Measurements from ENCODE around the gene INO80C. TPM values are rescaled to one million over a fixed set of nuclear protein-coding genes. Genes with fewer than 3 reads are reported as not detected.
"Not testable (repeated sequence)": the region's sequence is repeated elsewhere in the genome, so short reads cannot be mapped to it uniquely, and the experiment has no call there.

INO80C gene
- total and polyA plus RNA-seq, 5 donors from 2014 or later, result 20.2 to 27.6 (median 25.5) TPM

DNA sequence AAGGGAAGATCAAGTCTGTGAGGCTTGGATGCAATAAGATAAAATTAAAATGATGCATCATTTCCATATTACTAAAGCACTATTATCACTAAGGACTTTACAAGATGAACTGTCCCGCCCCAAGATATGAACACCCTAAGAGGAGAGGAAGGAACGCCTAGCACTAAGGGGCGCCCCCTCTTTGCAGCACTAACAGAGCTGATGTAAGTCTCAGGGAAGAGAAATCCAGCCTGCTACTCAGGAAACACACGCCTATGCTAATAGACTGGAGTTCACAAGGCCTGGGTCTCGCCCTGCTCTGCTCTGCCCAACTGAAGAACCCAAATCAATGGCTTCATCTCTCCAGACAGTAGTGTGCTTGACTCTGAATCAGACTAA is 6.1 kb downstream of the INO80C start:
- H3K27me3 Mint-ChIP-seq, result no peaks in the 10 kb centered on the region
- Histone ChIP-seq H3K36me3 (ENCODE audit: control insufficient read depth, insufficient read depth, low read length) (no peaks in the 10 kb centered on the region), H3K27ac (ENCODE audit: insufficient read depth, low read length, poor library complexity, severe bottlenecking) (no peak overlapping the region), H3K9me3 (ENCODE audit: control insufficient read depth in 2 of 2, low read length in 2 of 2) (no peaks in the 10 kb centered on the region), H3K4me3 (ENCODE audit: low read depth, low read length) (no peak overlapping the region), H3K27me3 (ENCODE audit: control insufficient read depth, insufficient read depth, low read length) (no peaks in the 10 kb centered on the region), H3K4me1 (ENCODE audit: control insufficient read depth, insufficient read depth, low read length, poor library complexity, severe bottlenecking) (peaks cover 3% of the 10 kb centered on the region)
- peaks cover 21% of the 10 kb centered on the region for H3K36me3 Mint-ChIP-seq
- DNase-seq (no peak), ATAC-seq (ENCODE audit: low read depth in 2 of 2) (no peak)
- peak overlapping the region in 1 of 3 donors; percentile 26 for H3K27ac Mint-ChIP-seq
- H3K9me3 Mint-ChIP-seq, result no peaks in the 10 kb centered on the region
- H3K4me1 Mint-ChIP-seq, result peaks cover 11 to 41% (median 30%) of the 10 kb centered on the region in 4 donors
- no peak overlapping the region for H3K4me3 Mint-ChIP-seq

DNA sequence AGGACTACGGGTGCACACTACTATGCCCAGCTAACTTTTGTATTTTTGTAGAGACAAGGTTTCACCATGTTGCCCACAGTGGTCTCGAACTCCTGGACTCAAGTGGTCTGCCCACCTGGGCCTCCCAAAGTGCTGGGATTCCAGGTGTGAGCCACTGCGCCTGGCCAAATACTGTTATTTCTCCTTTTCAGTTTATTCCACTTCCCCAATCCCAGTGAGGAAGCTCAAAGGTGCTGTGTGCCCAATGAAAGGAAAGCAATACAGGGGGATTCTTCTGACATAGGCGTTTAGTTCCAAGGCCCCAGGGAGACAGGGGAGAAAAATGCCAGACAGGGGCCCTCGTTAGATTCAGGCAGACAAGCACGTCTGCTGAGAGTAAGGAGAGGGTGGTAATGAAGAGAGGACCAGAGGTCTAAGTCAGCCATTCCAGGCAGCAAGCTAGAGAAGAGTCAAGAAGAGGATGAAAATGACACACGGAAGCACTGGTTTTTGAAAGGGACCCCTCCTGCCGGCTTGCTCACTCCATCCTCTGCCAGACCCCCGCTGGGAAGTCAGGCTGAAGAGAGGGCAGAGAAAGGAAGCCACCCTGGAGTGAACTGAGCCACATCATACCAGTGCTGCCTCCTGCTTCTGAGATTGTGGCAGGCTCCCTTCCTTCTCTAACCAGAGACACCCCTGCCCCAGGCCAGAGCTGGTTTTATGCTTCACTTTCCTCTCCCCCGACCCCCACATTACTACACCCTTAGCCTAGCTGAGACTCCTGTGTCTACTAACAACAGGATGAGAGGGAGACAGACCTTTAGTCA is 6.7 kb downstream of the INO80C start:
- peak overlapping the region in 1 of 3 donors; percentile 26 for H3K27ac Mint-ChIP-seq
- peak overlapping the region in 1 of 4 donors; percentile 5 for H3K4me3 Mint-ChIP-seq

DNA sequence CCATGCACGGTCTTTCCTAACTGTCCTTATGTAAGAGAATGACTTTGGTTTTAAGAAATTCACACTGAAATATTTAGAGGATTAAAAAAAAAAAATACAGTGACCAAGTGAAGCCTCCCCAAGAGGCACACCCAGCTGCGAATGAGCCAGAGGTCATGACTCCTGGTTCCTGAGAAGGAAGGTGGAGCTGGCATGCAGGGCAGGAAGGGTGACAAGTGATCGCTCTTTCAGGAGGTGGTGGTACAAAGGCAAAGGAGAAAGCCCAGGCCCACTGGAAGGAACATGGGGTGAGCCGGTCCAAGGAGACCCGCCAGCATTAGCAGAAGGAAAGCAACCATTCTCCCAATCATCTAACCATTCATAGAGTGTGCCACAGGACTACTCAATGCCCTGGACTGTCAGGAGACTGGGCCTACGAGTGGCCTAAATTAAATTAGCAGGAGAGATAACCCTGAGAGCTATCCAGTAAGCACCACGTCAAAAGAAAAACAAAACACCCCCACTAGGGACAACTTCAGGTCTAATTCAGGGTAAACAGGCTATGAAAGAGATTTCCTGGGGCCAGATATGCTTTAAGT is 7.8 kb downstream of the INO80C start:
- Histone ChIP-seq H3K4me3 (ENCODE audit: low read depth, low read length) (no peak overlapping the region), H3K4me1 (ENCODE audit: control insufficient read depth, insufficient read depth, low read length, poor library complexity, severe bottlenecking) (no peaks in the 10 kb centered on the region), H3K27ac (ENCODE audit: insufficient read depth, low read length, poor library complexity, severe bottlenecking) (no peak overlapping the region), H3K27me3 (ENCODE audit: control insufficient read depth, insufficient read depth, low read length) (no peaks in the 10 kb centered on the region), H3K9me3 (ENCODE audit: control insufficient read depth in 2 of 2, low read length in 2 of 2) (no peaks in the 10 kb centered on the region), H3K36me3 (ENCODE audit: control insufficient read depth, insufficient read depth, low read length) (no peaks in the 10 kb centered on the region)
- no peaks in the 10 kb centered on the region for H3K27me3 Mint-ChIP-seq
- peak overlapping the region in 2 of 3 donors; percentile 17 to 31 for H3K27ac Mint-ChIP-seq
- peaks cover 12 to 27% (median 21%) of the 10 kb centered on the region in 4 donors for H3K4me1 Mint-ChIP-seq
- H3K4me3 Mint-ChIP-seq, result peak overlapping the region in 1 of 4 donors; percentile 5
- H3K36me3 Mint-ChIP-seq, result peaks cover 26% of the 10 kb centered on the region
- DNase-seq (no peak), ATAC-seq (ENCODE audit: low read depth in 2 of 2) (no peak)
- H3K9me3 Mint-ChIP-seq, result no peaks in the 10 kb centered on the region

More for the DNA sequence above, 6.7 kb downstream of the INO80C start:
- no peaks in the 10 kb centered on the region for H3K4me1 ChIP-seq (ENCODE audit: control insufficient read depth, insufficient read depth, low read length, poor library complexity, severe bottlenecking)
- H3K27me3 ChIP-seq (ENCODE audit: control insufficient read depth, insufficient read depth, low read length), result no peaks in the 10 kb centered on the region
- no peaks in the 10 kb centered on the region for H3K36me3 ChIP-seq (ENCODE audit: control insufficient read depth, insufficient read depth, low read length)
- H3K9me3 Mint-ChIP-seq, result no peaks in the 10 kb centered on the region
- H3K27ac ChIP-seq (ENCODE audit: insufficient read depth, low read length, poor library complexity, severe bottlenecking), result no peak overlapping the region
- no peaks in the 10 kb centered on the region for H3K27me3 Mint-ChIP-seq
- H3K4me3 ChIP-seq (ENCODE audit: low read depth, low read length), result no peak overlapping the region
- ATAC-seq (ENCODE audit: low read depth in 2 of 2) (no peak), DNase-seq (no peak)
- H3K4me1 Mint-ChIP-seq, result peaks cover 14 to 35% (median 25%) of the 10 kb centered on the region in 4 donors
- no peaks in the 10 kb centered on the region for H3K9me3 ChIP-seq (ENCODE audit: control insufficient read depth in 2 of 2, low read length in 2 of 2)
- H3K36me3 Mint-ChIP-seq, result peaks cover 21% of the 10 kb centered on the region

DNA sequence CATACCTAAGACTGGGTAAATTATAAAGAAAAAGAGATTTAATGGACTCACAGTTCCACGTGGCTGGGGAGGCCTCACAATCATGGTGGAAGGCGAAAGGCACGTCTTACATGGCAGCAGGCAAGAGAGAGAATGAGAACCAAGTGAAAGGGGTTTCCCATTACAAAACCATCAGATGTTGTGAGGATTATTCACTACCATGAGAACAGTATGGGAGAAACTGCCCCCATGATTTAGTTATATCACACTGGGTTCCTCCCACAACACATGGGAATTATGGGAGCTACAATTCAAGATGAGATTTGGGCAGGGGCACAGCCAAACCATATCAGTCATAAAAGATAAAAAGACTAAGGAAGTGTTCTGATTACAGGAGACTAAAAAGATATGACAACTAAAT is 8.5 kb downstream of the INO80C start:
- peaks cover 12 to 24% (median 18%) of the 10 kb centered on the region in 4 donors for H3K4me1 Mint-ChIP-seq
- H3K27me3 ChIP-seq (ENCODE audit: control insufficient read depth, insufficient read depth, low read length); H3K27me3 Mint-ChIP-seq: not testable (repeated sequence)

DNA sequence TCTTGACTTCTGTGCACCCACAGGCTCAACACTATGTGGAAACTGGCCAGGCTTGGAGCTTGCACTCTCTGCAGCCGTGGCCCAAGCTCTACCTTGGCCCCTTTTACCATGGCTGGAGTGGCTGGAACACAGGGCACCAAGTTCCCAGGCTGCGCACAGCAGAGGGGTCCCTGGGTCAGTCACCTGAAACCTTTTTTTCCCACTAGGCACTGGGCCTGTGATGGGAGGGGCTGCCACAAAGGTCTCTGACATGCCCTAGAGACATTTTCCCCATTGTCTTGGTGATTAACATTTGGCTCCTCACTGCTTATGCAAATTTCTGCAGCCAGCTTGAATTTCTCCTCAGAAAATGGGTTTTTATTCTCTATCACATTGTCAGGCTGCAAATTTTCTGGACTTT is 9.4 kb downstream of the INO80C start:
- H3K9me3 ChIP-seq (ENCODE audit: control insufficient read depth in 2 of 2, low read length in 2 of 2); H3K27ac ChIP-seq (ENCODE audit: insufficient read depth, low read length, poor library complexity, severe bottlenecking); H3K4me1 ChIP-seq (ENCODE audit: control insufficient read depth, insufficient read depth, low read length, poor library complexity, severe bottlenecking); H3K27me3 ChIP-seq (ENCODE audit: control insufficient read depth, insufficient read depth, low read length); H3K27ac Mint-ChIP-seq; H3K9me3 Mint-ChIP-seq; H3K27me3 Mint-ChIP-seq; H3K4me3 Mint-ChIP-seq; DNase-seq; ATAC-seq (ENCODE audit: low read depth in 2 of 2); H3K4me3 ChIP-seq (ENCODE audit: low read depth, low read length); H3K36me3 ChIP-seq (ENCODE audit: control insufficient read depth, insufficient read depth, low read length): not testable (repeated sequence)
- Mint-ChIP-seq H3K36me3 (peaks cover 21% of the 10 kb centered on the region), H3K4me1 (peaks cover 14 to 25% (median 15%) of the 10 kb centered on the region in 4 donors)

More for the DNA sequence above, 8.5 kb downstream of the INO80C start:
- H3K36me3 ChIP-seq (ENCODE audit: control insufficient read depth, insufficient read depth, low read length); H3K4me3 Mint-ChIP-seq; H3K9me3 ChIP-seq (ENCODE audit: control insufficient read depth in 2 of 2, low read length in 2 of 2); H3K4me1 ChIP-seq (ENCODE audit: control insufficient read depth, insufficient read depth, low read length, poor library complexity, severe bottlenecking); H3K27ac ChIP-seq (ENCODE audit: insufficient read depth, low read length, poor library complexity, severe bottlenecking); H3K9me3 Mint-ChIP-seq; DNase-seq; H3K4me3 ChIP-seq (ENCODE audit: low read depth, low read length); ATAC-seq (ENCODE audit: low read depth in 2 of 2): not testable (repeated sequence)
- Mint-ChIP-seq H3K27ac (peak overlapping the region in 2 of 3 donors; percentile 31 to 57), H3K36me3 (peaks cover 21% of the 10 kb centered on the region)

DNA sequence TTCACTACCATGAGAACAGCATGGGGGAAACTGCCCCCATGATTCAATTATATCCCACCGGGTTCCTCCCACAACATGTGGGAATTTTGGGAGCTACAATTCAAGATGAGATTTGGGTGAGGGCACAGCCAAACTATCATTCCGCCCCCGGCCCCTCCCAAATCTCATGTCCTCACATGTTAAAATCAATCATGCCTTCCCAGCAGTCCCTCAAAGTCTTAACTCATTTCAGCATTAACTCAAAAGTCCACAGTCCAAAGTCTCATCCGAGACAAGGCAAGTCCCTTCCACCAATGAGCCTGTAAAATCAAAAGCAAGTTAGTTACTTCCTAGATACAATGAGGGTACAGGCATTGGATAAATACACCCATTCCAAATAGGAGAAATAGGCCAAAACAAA is 10.2 kb downstream of the INO80C start:
- ATAC-seq (ENCODE audit: low read depth in 2 of 2), result not testable (repeated sequence)

DNA sequence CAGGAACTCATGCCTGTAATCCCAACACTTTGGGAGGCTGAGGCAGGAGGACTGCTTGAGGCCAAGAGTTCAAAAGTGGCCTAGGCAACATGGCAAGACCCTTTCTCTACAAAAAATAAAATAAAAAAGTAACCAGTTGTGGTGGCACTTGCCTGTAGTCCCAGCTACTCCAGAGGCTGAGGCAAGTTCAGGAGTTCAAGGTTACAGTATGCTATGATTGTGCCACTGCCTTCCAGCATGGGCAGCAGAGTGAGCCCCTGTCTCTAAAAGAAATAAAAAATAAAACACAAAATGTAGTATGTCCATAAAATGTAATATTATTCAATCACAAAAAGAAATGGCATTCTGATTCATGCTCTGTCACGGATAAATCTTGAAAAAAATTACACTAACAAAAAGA is 11.9 kb downstream of the INO80C start:
- Mint-ChIP-seq H3K36me3 (peaks cover 25% of the 10 kb centered on the region), H3K27me3 (no peaks in the 10 kb centered on the region), H3K27ac (no peak overlapping the region), H3K4me3 (no peak overlapping the region), H3K4me1 (peaks cover 12 to 27% (median 16%) of the 10 kb centered on the region in 4 donors), H3K9me3 (peaks cover 0 to 1% (median 0%) of the 10 kb centered on the region in 7 donors)
- Histone ChIP-seq H3K36me3 (ENCODE audit: control insufficient read depth, insufficient read depth, low read length) (no peaks in the 10 kb centered on the region), H3K27ac (ENCODE audit: insufficient read depth, low read length, poor library complexity, severe bottlenecking) (no peak overlapping the region), H3K4me1 (ENCODE audit: control insufficient read depth, insufficient read depth, low read length, poor library complexity, severe bottlenecking) (no peaks in the 10 kb centered on the region), H3K4me3 (ENCODE audit: low read depth, low read length) (no peak overlapping the region), H3K9me3 (ENCODE audit: control insufficient read depth in 2 of 2, low read length in 2 of 2) (no peaks in the 10 kb centered on the region), H3K27me3 (ENCODE audit: control insufficient read depth, insufficient read depth, low read length) (no peaks in the 10 kb centered on the region)
- no peak for DNase-seq
- ATAC-seq (ENCODE audit: low read depth in 2 of 2), result no peak

More for the DNA sequence above, 10.2 kb downstream of the INO80C start:
- H3K27ac ChIP-seq (ENCODE audit: insufficient read depth, low read length, poor library complexity, severe bottlenecking); H3K27ac Mint-ChIP-seq; H3K9me3 Mint-ChIP-seq; DNase-seq; H3K27me3 ChIP-seq (ENCODE audit: control insufficient read depth, insufficient read depth, low read length); H3K27me3 Mint-ChIP-seq; H3K9me3 ChIP-seq (ENCODE audit: control insufficient read depth in 2 of 2, low read length in 2 of 2); H3K4me1 ChIP-seq (ENCODE audit: control insufficient read depth, insufficient read depth, low read length, poor library complexity, severe bottlenecking); H3K36me3 ChIP-seq (ENCODE audit: control insufficient read depth, insufficient read depth, low read length); H3K4me3 Mint-ChIP-seq; H3K4me3 ChIP-seq (ENCODE audit: low read depth, low read length): not testable (repeated sequence)
- Mint-ChIP-seq H3K36me3 (peaks cover 25% of the 10 kb centered on the region), H3K4me1 (peaks cover 15 to 23% (median 16%) of the 10 kb centered on the region in 4 donors)
